ENCODE measurements around the gene VPS33A.

Gene VPS33A

GRCh38 chr12:122250536-122250935 lies 15.8 kb downstream of the VPS33A start:
- DNase-seq (ENCODE audit: low spot score): no peak
- TF ChIP-seq CTCF (IDR thresholded peaks at IDR 0.05; ENCODE audit: extremely low read depth, missing control alignments): no peak

GRCh38 chr12:122250047-122250446 lies 16.2 kb downstream of the VPS33A start:
- TF ChIP-seq CTCF (IDR thresholded peaks at IDR 0.05; ENCODE audit: extremely low read depth, missing control alignments): no peak
- no peak for DNase-seq (ENCODE audit: low spot score)

DNA sequence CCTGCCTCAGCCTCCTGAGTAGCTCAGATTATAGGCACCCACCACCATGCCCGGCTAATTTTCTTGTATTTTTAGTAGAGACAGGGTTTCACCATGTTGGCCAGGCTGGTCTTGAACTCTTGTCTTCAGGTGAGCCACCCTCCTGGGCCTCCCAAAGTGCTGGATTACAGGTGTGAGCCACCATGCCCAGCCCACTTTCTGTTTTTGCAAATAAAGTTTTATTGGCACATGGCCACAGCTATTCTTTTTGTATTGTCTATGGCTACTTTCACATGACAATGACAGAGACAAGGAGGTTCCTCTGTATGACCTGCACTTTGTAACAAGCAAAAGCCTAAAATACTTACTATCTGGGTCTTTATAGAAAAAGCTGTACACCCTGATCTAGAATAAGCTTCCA lies 20.7 kb downstream of the VPS33A start:
- no peak for TF ChIP-seq CTCF (IDR thresholded peaks at IDR 0.05; ENCODE audit: extremely low read depth, missing control alignments)
- DNase-seq (ENCODE audit: low spot score): no peak

DNA sequence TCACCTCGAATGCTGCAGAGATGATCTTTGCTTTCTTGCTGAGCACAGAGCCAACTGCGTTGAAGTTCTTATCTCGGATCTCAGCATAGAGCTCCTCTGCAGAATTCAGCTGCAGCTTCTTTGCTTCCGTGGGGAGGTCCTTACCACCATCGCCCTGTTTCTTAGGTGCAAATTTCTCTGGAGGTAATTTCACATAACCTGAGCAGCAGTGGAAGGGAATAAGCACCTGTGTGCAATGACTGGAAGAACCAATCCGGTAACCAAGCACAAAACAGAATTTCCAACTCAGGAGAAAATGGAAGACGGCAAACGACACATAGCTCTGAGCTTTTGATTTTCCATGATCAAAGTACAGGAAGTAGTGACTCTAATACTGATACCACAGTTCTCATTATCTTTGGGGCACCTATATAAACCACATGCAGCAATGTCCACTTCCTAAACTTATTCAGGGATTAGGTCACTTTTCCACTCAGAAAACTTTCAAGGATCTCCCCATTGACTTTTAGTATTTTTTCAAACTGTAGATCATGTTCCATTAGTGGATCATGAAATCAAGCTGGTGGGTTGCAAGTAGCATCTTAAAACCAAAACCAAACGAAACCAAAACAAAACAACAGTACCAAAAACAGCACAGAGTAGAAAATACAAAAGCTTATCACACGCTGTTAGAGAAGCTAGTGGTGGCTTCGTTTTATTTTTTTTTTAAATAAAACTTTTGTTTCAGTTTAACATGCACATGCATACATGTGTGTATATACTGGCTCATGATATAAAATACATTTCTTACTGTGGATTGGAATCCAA lies 21.5 kb downstream of the VPS33A start:
- TF ChIP-seq CTCF (IDR thresholded peaks at IDR 0.05; ENCODE audit: extremely low read depth, missing control alignments): no peak
- DNase-seq (ENCODE audit: low spot score): no peak

DNA sequence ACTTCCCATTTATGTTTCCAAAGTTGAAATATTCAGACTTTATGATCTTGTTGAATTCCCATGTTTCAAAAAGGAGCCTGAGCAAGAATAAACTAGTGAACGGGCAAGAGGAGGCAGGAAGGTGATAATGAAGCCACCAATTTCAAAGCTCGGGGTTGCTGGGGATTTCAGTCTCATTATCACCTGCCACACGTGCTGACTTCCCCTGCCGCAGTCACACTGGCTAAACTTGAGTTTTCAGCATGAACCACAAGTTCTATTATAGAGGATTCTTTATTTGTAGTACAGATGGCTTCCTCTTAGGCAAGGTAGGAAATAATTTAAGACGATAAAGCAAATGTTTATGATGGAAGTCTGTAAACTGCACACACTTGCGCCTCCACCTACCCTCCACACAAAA lies 22.3 kb downstream of the VPS33A start:
- DNase-seq (ENCODE audit: low spot score): no peak
- no peak for TF ChIP-seq CTCF (IDR thresholded peaks at IDR 0.05; ENCODE audit: extremely low read depth, missing control alignments)

DNA sequence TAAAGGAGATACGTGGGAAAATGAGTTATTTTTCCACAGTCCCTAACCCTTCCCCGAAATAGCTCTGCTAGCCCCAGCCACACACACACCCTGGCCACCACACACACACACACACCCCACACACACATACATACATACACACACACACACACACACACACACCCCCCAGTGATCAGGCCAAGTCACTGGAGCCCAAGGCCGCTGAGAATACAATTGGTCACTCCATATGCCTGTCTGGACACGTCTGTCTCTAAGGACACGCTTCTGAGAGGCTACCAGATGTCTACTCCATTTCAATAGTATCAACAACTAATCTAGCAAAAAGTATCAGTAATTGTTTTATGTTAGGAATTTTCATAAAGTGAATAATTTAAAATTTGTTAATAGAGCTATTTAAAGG lies 27.4 kb downstream of the VPS33A start:
- DNase-seq (ENCODE audit: low spot score): no peak
- TF ChIP-seq CTCF (IDR thresholded peaks at IDR 0.05; ENCODE audit: extremely low read depth, missing control alignments): no peak

- no peak for DNase-seq (ENCODE audit: low spot score)
Observed at GRCh38 chr12:122235741-122236140, 30.6 kb downstream of the VPS33A start.

More at GRCh38 chr12:122235741-122236140, 30.6 kb downstream of the VPS33A start:
- TF ChIP-seq CTCF (IDR thresholded peaks at IDR 0.05; ENCODE audit: extremely low read depth, missing control alignments): no peak
